Endothelial cell of umbilical vein (primary cell): ENCODE data around the gene SIGLEC7.

Experiments
- EZH2 ChIP-seq: IDR thresholded peaks from 2 replicates; pipeline ENCODE4 v1.6.1; 2012; ENCODE audit warnings: borderline replicate concordance, low read depth, mild to moderate bottlenecking, moderate library complexity, low read length, inconsistent platforms; ENCODE audit not compliant: severe bottlenecking
- GATA2 ChIP-seq: IDR thresholded peaks from 2 replicates; pipeline ENCODE4 v1.7.0; 2011; ENCODE audit warnings: low read depth, mild to moderate bottlenecking, moderate library complexity, mixed read lengths, low read length; ENCODE audit not compliant: insufficient read length, insufficient read depth
- JUN ChIP-seq: IDR thresholded peaks from 2 replicates; pipeline ENCODE4 v1.6.1; 2011; ENCODE audit warnings: borderline replicate concordance, low read depth; ENCODE audit not compliant: insufficient read length, insufficient read depth
- MYC ChIP-seq: IDR thresholded peaks from one replicate; pipeline ENCODE4 v1.6.1; 2011; ENCODE audit warnings: mild to moderate bottlenecking, low read depth, low read length
- POLR2A ChIP-seq: IDR thresholded peaks from 2 replicates; pipeline ENCODE4 v1.6.1; 2012; ENCODE audit warnings: low read depth, mild to moderate bottlenecking, control low read depth, low read length
- POLR2AphosphoS5 ChIP-seq: IDR thresholded peaks from 2 replicates; pipeline ENCODE4 v1.6.1; 2012; ENCODE audit warnings: low read depth, mild to moderate bottlenecking, control low read depth, low read length, moderate library complexity; ENCODE audit not compliant: insufficient read depth
- TF ChIP-seq, protein P1 (sequence below), 2 donors: IDR thresholded peaks; 1 replicate in 1 of 2; 2 replicates in 1 of 2; pipeline ENCODE4 v1.5.1; 2011; ENCODE audit warnings: low read length in 2 of 2, mild to moderate bottlenecking in 2 of 2, moderate library complexity in 2 of 2, control low read depth in 1 of 2, inconsistent platforms in 1 of 2, low read depth in 1 of 2; ENCODE audit not compliant: insufficient read depth in 1 of 2; ENCODE audit errors: extremely low read depth in 1 of 2
- TF ChIP-seq, protein P2 (sequence below): IDR thresholded peaks from 2 replicates; pipeline ENCODE4 v1.6.1; 2011; ENCODE audit not compliant: insufficient read depth, insufficient read length

DNA sequence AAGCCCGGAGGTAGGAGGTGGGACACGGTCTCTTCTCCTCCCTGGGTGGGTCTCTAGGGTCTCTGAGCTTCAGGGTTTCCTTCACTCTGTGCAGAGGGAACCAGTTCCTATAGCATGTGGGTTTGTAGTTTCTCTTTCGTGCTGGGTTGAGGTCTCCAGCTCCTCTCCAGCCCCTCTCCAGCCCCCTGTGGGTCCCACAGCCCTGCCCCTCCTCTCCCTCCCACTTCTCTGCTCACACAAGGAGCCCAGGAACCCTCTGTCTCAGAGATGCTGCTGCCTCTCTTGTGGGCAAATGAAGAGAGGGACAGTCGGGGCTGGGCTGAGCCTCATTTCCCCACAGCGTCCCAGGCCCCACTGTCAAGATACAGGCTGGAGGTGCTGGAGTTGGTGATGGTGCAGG, 1.4 kb downstream of the SIGLEC7 start:
- TF ChIP-seq, protein P1, sequence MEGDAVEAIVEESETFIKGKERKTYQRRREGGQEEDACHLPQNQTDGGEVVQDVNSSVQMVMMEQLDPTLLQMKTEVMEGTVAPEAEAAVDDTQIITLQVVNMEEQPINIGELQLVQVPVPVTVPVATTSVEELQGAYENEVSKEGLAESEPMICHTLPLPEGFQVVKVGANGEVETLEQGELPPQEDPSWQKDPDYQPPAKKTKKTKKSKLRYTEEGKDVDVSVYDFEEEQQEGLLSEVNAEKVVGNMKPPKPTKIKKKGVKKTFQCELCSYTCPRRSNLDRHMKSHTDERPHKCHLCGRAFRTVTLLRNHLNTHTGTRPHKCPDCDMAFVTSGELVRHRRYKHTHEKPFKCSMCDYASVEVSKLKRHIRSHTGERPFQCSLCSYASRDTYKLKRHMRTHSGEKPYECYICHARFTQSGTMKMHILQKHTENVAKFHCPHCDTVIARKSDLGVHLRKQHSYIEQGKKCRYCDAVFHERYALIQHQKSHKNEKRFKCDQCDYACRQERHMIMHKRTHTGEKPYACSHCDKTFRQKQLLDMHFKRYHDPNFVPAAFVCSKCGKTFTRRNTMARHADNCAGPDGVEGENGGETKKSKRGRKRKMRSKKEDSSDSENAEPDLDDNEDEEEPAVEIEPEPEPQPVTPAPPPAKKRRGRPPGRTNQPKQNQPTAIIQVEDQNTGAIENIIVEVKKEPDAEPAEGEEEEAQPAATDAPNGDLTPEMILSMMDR (IDR thresholded peaks at IDR 0.05; ENCODE audit: extremely low read depth in 1 of 2, insufficient read depth in 1 of 2, low read depth in 1 of 2, low read length in 2 of 2) = no peak
- TF ChIP-seq POLR2A (no peak), POLR2AphosphoS5 (no peak), EZH2 (no peak), JUN (no peak), MYC (no peak), GATA2 (no peak)
- TF ChIP-seq, protein P2, sequence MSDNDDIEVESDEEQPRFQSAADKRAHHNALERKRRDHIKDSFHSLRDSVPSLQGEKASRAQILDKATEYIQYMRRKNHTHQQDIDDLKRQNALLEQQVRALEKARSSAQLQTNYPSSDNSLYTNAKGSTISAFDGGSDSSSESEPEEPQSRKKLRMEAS = no peak
